ENCODE results near the gene ZNF423.

Gene ZNF423

GRCh38 chr16:49594153-49594552, 261.8 kb downstream of the ZNF423 start:
- no peak for DNase-seq

- no peak for DNase-seq
Measured at GRCh38 chr16:49593424-49594040, 262.4 kb downstream of the ZNF423 start.

GRCh38 chr16:49592546-49593423, 263.1 kb downstream of the ZNF423 start:
- no peak for DNase-seq

- DNase-seq: peak; percentile 58
Measured at GRCh38 chr16:49590166-49590871, 265.6 kb downstream of the ZNF423 start.

GRCh38 chr16:49589544-49590031, 266.3 kb downstream of the ZNF423 start:
- DNase-seq: no peak

GRCh38 chr16:49588729-49589384, 267.1 kb downstream of the ZNF423 start:
- DNase-seq: peak; percentile 47

GRCh38 chr16:49588026-49588425, 267.9 kb downstream of the ZNF423 start:
- peak; percentile 43 for DNase-seq

GRCh38 chr16:49587511-49587910, 268.4 kb downstream of the ZNF423 start:
- DNase-seq: no peak

GRCh38 chr16:49586466-49587450, 269.2 kb downstream of the ZNF423 start:
- no peak for DNase-seq

- DNase-seq: no peak
Measured at GRCh38 chr16:49585143-49585832, 270.6 kb downstream of the ZNF423 start.

GRCh38 chr16:49583911-49584310, 272.0 kb downstream of the ZNF423 start:
- DNase-seq: no peak

- no peak for DNase-seq
Measured at GRCh38 chr16:49581630-49582298, 274.1 kb downstream of the ZNF423 start.

GRCh38 chr16:49580751-49581303, 275.1 kb downstream of the ZNF423 start:
- no peak for DNase-seq

GRCh38 chr16:49578435-49579024, 277.4 kb downstream of the ZNF423 start:
- DNase-seq: no peak

GRCh38 chr16:49578018-49578417, 277.9 kb downstream of the ZNF423 start:
- DNase-seq: no peak

- no peak for DNase-seq
Measured at GRCh38 chr16:49576941-49577340, 279.0 kb downstream of the ZNF423 start.

- no peak for DNase-seq
Measured at GRCh38 chr16:49576173-49576494, 279.8 kb downstream of the ZNF423 start.

- no peak for DNase-seq
Measured at GRCh38 chr16:49575346-49576172, 280.4 kb downstream of the ZNF423 start.

- DNase-seq: peak; percentile 62
Measured at GRCh38 chr16:49574826-49575225, 281.1 kb downstream of the ZNF423 start.
